GM19372 (cell line): ENCODE results near the gene MRTFB.

Experiments
- ATAC-seq: cut with Tn5 transposase; IDR thresholded peaks from one replicate; pipeline ENCODE4 v1.9.1; 2021; ENCODE audit warnings: mild to moderate bottlenecking, low read depth, moderate library complexity; ENCODE audit not compliant: unreplicated experiment

The MRTFB gene

GRCh38 chr16:14131774-14132695 is 60.9 kb downstream of the MRTFB start:
- no peak for ATAC-seq

- no peak for ATAC-seq
These were observed 61.6 kb downstream of the MRTFB start for GRCh38 chr16:14132696-14133048.

- no peak for ATAC-seq
These were observed 62.8 kb downstream of the MRTFB start for GRCh38 chr16:14133907-14134306.

- no peak for ATAC-seq
These were observed 64.6 kb downstream of the MRTFB start for GRCh38 chr16:14135704-14136103.

- no peak for ATAC-seq
These were observed 68.8 kb downstream of the MRTFB start for GRCh38 chr16:14139872-14140271.

- ATAC-seq: no peak
These were observed 69.8 kb downstream of the MRTFB start for GRCh38 chr16:14140923-14141322.

GRCh38 chr16:14146445-14146844 is 75.3 kb downstream of the MRTFB start:
- ATAC-seq: no peak

- no peak for ATAC-seq
These were observed 76.9 kb downstream of the MRTFB start for GRCh38 chr16:14148016-14148415.

- no peak for ATAC-seq
These were observed 77.5 kb downstream of the MRTFB start for GRCh38 chr16:14148569-14148968.

GRCh38 chr16:14150796-14151195 is 79.7 kb downstream of the MRTFB start:
- ATAC-seq: no peak

- ATAC-seq: no peak
These were observed 80.3 kb downstream of the MRTFB start for GRCh38 chr16:14151256-14152030.

- no peak for ATAC-seq
These were observed 84.6 kb downstream of the MRTFB start for GRCh38 chr16:14155572-14156190.

GRCh38 chr16:14164916-14165662 is 94.0 kb downstream of the MRTFB start:
- no peak for ATAC-seq

- ATAC-seq: no peak
These were observed 97.0 kb downstream of the MRTFB start for GRCh38 chr16:14168146-14168545.

- ATAC-seq: no peak
These were observed 101.2 kb downstream of the MRTFB start for GRCh38 chr16:14172200-14172809.

- ATAC-seq: no peak
These were observed 104.0 kb downstream of the MRTFB start for GRCh38 chr16:14175086-14175485.

- no peak for ATAC-seq
These were observed 106.6 kb downstream of the MRTFB start for GRCh38 chr16:14177704-14178103.

- ATAC-seq: no peak
These were observed 108.0 kb downstream of the MRTFB start for GRCh38 chr16:14179116-14179515.

- ATAC-seq: no peak
These were observed 109.4 kb downstream of the MRTFB start for GRCh38 chr16:14180481-14180944.
